NCI-H2196 (cell line): ENCODE measurements around the gene OR2AG2.
A peak's percentile ranks its signal among the peaks of the same experiment; 100 is the strongest.
"Not testable (repeated sequence)": the region's sequence is repeated elsewhere in the genome, so short reads cannot be mapped to it uniquely, and the experiment has no call there.

Experiments used
- DNase-seq: peaks from one replicate; lab custom pipeline; 2025; ENCODE audit not compliant: unreplicated experiment; lab: John Stamatoyannopoulos, UW

Gene OR2AG2

GRCh38 chr11:6771926-6772893 is at the start of gene OR2AG2:
TSS of gene OR2AG2 (minus strand) at chr11:6771976. CDS start at chr11:6768957, 3,019 bp downstream.
- no peak for DNase-seq

GRCh38 chr11:6818967-6819366 is 47.2 kb upstream of the OR2AG2 start:
- no peak for DNase-seq

- DNase-seq, result no peak
These were observed 45.9 kb upstream of the OR2AG2 start for GRCh38 chr11:6817694-6818093.

- DNase-seq, result no peak
These were observed 41.9 kb upstream of the OR2AG2 start for GRCh38 chr11:6813656-6814055.

GRCh38 chr11:6812390-6813005 is 40.7 kb upstream of the OR2AG2 start:
- peak; percentile 34 for DNase-seq

- DNase-seq, result not testable (repeated sequence)
These were observed 29.3 kb upstream of the OR2AG2 start for GRCh38 chr11:6801075-6801474.

- DNase-seq, result no peak
These were observed 27.6 kb upstream of the OR2AG2 start, which contains the start of gene OR6A2 for GRCh38 chr11:6799402-6799801. TSS of gene OR6A2 (minus strand) at chr11:6799689. CDS start at chr11:6795708, 3,981 bp downstream.

- no peak for DNase-seq
These were observed 22.9 kb upstream of the OR2AG2 start for GRCh38 chr11:6794639-6795038.

GRCh38 chr11:6790546-6790945 is 18.8 kb upstream of the OR2AG2 start:
- DNase-seq, result no peak

- DNase-seq, result no peak
These were observed 10.9 kb upstream of the OR2AG2 start, which contains the start of gene OR2AG1 for GRCh38 chr11:6782720-6783119. TSS of gene OR2AG1 (plus strand) at chr11:6783020. CDS start at chr11:6785038, 2,018 bp downstream.

GRCh38 chr11:6780829-6781228 is 9.1 kb upstream of the OR2AG2 start:
- no peak for DNase-seq

GRCh38 chr11:6778518-6778917 is 6.7 kb upstream of the OR2AG2 start:
- DNase-seq, result no peak

GRCh38 chr11:6757373-6757967 is 14.3 kb downstream of the OR2AG2 start:
- peak; percentile 27 for DNase-seq

- DNase-seq, result no peak
These were observed 15.8 kb downstream of the OR2AG2 start for GRCh38 chr11:6755953-6756347.

GRCh38 chr11:6755303-6755952 is 16.3 kb downstream of the OR2AG2 start:
- peak; percentile 37 for DNase-seq

GRCh38 chr11:6747097-6747668 is 24.6 kb downstream of the OR2AG2 start:
- no peak for DNase-seq

GRCh38 chr11:6746626-6747025 is 25.1 kb downstream of the OR2AG2 start:
- no peak for DNase-seq

GRCh38 chr11:6746086-6746618 is 25.6 kb downstream of the OR2AG2 start:
- no peak for DNase-seq

- no peak for DNase-seq
These were observed 26.2 kb downstream of the OR2AG2 start for GRCh38 chr11:6745465-6746015.

- no peak for DNase-seq
These were observed 26.8 kb downstream of the OR2AG2 start for GRCh38 chr11:6745018-6745417.
